Measurements from ENCODE around the gene MYH15.

Gene MYH15

DNA sequence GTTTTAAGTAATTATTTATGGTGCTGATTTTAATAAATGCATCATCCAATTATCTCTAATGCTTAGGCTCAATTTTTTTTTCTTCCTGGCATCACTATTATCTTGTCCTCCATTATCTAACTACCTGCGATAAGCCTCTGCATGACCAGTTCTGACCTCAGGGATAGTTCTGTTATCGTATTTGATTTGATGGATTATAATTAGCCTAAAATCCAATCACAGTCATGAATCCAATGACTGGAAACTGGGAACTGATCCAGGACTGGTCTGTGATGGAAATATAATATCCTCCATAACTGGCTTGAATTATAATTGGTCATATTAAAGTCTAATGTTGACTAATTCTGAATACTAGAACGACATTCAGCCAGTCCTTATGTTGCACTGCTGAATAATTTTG lies 1.1 kb downstream of the MYH15 start:
- no peak for DNase-seq

DNA sequence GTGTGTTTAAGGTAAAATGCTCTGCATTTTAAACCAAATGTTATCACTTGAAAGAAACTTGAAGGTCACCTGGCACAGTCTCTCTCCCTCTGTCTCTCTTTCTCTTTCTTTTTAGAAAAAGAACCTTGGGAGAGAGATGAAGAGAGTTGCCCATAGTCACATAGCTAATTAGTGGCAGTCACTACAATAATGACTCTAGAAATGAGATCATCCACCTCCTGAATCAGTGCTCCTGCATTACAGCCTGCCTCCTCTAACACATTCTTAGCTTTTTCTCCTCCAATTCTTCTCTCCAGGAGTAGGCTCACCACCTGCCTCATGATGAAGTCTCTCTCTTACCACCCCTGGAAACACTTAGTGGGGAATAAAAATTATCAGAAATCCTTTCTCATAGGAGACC lies 2.5 kb downstream of the MYH15 start:
- DNase-seq, result no peak

DNA sequence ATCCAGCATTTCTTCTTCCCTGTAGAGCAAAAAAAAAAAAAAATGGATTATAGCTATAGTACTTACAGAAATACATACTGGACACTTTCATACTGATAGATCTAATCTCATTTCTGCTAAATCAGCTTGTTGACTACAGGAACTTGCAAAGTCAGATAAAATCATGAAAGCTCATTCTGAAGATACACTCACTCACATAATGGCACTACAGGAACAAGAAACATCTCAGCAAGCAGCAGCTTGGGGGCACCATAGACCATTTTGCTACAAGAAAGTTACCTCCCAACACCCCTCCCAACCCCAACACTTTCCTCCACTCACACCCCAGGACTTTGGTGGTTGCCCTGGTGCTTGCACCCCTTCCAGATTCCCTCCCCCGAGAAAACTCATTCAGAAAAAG lies 4.6 kb downstream of the MYH15 start:
- no peak for DNase-seq

DNA sequence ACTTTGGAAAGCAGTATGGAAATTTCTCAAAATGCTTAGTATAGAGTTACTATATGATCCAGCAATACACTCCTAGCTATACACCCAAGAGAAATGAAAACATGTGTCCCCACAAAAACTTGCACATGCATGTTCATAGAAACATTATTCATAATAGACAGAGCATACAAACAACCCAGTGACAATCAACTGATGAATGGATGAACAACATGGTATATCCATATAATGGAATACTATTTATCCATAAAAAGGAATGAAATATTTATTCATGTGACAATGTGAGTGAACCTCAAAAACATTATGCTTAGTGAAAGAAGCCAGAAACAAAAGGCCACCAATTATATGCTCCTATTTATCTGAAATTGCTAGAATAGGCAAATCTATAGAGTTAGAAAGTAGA lies 6.7 kb downstream of the MYH15 start:
- DNase-seq, result no peak

DNA sequence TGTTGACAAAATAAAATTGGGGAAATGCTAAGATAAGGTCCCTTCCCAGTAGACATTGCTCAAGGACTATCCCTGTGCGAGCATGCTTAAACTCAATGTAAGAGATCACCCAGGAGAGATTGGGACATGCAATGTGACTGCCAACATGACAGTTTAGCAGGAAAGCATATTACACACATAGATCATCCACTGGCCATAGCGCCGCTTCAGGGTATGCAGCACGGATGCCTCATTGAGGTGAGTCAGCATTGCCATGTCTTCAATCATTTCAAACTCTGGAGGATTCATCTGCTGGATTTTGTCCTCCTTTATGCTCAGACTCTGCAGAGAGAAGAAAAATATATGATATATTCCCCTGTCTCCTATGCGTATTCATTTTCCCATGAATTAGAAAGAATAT lies 8.9 kb downstream of the MYH15 start:
- DNase-seq, result no peak

DNA sequence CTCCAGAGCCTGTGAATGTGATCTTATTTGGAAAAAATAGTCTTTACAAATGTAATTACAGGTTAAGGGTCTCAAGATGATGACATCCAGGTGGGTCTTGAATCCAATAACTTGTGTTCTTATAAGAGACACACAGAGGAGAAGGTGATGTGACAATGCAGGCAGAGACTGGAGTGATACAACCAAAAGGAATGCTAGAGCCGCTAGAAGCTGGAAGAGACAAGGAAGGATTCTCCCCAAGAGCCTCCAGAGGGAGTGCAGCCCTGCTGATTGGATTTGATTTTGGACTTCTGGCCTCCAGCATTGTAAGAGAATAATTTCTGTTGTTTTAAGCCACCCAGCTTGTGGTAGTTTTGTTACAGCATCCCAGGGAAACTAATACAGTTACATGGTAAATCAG lies 9.7 kb downstream of the MYH15 start:
- DNase-seq, result no peak

DNA sequence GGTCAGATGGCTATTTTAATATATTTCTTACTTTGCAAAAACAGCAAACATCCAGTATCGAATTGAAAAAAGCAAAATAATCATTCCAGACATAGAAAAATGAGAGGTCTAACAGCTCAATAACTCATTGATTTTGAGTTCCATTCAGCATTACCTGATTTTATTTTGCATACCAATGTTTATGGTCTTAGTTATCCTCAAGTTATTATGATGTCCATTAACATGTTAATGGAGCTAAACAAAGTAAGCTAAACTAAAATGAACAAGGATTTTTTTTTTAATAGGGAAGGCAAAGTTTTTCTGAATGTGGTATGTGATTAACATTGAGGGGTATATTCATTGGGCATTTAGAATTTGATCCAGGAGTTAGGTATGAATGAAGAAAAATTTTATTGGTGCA lies 13.1 kb downstream of the MYH15 start:
- DNase-seq, result no peak

DNA sequence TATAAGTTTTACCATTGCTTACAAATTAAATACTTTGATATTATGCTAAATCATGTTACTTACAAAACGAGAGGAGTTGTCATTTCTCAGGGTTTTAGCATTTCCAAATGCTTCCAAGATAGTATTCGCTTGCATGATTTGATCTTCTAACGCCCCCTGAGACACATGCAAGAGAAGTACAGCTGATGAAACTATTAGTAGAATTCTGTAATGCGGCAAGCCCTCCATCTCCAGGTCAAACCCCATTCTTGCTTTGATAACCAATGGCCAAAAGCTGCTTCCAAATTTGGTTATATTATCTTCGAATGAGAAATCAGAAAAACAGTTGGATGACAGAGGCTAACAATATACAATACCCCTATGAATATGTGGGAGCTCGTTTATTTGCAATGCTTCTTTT lies 14.7 kb downstream of the MYH15 start:
- no peak for DNase-seq

DNA sequence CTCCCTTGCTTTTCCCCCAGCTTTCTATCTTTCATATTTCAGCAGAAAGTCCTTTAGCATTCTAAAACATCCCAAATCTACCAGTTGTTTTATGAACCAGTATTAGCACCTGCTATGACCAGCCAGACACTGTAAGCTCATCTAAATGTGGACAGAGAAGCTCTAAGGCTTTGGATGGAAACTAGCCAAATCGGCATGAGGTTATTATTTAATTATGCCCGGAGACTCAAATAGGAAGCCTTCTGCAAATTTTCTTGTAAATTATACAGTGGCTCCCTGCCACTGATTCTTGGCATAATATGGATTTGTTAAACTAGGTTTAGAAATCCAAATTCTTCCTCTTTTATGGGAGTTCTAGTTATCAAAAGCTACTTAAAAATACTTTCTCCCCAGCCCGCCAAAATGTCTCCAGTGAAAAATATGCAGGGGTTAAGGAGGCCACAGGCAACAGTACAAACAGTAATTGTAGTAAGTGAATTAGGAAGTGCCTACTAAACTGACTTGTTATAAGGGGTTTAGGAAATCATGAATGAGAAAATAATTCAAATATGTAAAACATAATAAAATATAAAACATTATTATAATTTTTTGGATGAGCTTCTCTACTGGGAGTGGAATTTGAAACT lies 15.4 kb downstream of the MYH15 start:
- no peak for DNase-seq

DNA sequence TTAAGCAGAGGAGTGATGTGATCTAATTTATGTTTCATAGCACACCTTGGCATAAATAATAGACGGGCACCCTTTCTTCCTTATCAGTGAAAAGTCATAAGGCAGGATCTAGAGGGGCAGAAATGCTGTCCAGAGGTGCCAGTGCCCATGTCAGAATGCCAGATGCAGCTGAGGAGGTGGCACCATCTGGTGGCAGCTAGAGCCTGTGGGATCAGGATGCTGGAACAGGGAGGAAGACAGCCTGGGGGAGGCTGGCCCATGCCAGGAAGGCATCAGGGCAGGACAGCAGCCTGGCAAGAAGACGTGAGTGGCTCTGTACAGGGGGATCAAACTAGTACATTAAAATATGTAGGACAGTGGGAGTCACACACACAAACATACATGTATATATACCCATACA lies 16.5 kb downstream of the MYH15 start:
- no peak for DNase-seq

DNA sequence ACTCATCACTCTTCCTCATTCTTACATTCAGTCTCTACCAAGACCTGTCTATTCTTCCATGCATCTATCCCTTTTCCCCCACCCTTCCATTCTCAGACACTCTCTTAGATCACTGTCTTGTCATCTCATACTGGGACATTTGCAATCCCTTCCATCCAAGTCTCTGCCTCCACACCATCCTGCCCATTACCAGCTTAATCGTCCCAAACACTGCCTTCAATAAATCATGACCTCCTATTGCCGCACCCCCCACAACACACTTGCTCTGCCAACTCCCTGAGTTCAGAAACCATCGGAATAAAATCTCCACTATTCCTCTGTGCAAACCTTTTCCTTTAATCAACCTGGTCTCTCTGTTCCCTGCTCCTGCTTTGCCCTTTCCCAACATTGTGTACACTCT lies 18.9 kb downstream of the MYH15 start:
- no peak for DNase-seq

DNA sequence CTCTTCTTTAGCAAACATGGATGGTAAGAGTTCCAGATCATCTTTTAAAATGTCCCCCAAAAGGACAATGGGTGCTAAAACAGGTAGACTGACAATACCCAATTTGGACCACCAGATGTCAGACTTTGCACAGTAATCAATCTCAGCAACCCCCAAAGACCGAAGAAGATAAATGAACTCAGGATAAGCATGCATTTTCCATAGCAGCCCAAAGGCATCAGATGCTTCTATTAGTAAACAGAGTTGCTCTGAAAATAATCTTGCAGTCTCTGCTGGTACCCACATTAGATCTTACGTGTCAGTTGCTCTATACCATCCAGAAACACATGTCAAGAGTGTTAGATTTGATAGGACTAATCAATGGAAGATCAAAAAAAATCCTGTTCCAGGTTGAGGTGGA lies 20.6 kb downstream of the MYH15 start:
- peak; percentile 32 to 75 for DNase-seq

DNA sequence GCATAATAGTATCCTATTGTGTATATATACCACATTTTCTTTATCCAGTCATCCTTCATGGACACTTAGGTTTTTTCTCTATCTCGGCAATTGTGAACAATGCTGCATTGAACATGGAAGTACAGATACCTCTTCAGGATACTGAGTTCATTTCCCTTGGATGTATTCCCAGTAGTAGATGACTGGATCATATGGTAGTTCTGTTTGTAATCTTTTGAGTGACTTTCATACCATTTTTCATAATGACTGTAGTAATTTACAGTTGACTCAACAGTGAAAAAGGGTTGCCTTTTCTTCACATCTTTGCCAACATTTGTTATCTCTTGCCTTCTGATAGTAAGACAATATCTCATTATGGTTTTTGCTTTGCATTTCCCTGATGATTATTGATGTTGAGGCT lies 21.8 kb downstream of the MYH15 start:
- no peak for DNase-seq

DNA sequence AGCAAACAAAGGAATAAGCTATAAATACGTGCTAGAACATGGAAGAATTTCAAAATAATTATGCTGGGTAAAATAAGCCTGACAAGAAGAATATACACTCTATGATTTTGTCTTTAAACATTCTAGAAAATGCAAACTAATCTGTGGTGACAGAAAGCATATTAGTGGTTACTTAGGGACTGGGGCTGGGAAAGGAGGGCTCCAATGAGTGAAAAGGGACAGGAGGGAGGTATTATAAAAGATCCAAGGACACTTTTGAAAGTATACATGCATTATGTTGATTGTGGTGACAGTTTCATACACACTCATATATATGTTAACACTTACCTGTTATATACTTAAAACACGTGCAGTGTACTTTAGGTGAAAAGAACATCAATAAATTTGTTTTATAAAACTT lies 23.0 kb downstream of the MYH15 start:
- no peak for DNase-seq

DNA sequence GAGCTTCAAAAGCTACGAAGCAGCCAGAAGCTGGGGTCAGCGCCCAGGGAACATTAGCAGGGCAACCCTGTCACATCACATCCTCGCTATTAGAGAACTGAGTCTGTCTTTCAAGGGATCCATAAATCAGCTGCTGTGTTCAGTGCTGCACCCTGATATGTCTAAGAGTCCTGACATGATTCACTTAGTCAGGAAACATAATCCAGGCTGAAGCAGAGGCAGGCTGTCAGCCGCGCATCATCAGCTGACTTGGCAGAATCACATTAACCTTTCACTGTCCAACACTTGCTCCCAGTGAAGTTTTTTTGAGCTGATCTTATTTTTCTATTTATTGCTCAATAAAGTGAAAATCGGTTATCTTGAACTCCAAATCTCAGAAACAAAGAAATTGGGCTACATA lies 23.5 kb downstream of the MYH15 start:
- DNase-seq, result no peak

DNA sequence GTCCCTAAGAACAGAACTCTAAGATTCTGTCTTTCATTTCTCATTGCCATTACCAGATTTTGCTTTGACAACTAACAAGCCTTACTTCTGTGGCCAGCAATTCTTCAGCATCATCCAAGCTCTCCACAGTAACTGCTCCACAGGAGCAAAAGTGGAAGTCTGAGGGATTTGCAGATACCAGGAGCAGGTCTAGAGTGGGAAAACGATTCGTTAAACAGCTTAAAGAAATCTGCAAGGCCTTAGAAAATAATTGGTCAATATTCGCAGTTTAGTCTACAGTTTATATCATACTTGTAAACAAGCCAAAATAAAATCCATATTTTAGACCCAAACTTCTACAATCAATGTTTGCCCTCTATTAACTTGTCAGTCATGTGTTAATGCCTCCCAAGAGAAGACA lies 24.1 kb downstream of the MYH15 start:
- DNase-seq, result no peak

DNA sequence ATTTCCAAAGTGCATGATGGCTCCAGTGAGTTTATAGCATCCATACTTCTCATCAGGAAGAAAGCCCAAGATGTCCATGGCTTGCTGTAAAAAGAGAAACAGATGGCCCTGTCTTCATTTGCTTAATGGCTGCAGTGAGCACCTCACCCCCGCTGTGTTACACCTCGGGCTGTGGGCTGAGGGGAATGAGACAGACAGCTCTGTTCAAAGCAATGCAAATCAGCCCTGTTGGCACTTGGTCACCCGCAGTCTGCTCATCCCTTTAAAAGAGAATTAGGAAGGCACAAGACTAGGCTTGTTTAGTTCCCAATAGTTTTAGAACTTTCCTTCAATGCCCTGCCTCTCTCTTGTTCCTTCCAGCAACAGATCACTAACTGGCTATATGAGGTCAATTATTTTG lies 25.2 kb downstream of the MYH15 start:
- DNase-seq, result no peak

DNA sequence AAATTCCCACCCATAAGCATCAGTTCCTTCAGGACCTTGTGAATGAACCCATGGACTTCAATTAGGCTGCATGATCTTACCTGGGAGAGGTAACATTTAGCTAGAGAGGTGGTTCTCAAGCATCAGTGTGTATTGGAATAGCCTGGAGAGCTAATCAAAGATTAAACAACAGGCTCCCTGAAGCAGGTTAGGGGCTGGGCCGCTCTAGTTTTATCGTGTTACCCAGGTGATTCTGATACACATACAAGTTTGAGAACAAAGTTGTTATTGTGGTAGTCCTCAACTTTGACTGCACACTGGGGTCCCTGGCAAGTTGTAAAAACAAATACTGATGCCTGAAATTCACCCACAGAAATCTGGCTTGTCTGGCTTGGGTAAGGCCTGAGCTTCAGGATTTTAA lies 31.2 kb downstream of the MYH15 start:
- DNase-seq, result no peak

DNA sequence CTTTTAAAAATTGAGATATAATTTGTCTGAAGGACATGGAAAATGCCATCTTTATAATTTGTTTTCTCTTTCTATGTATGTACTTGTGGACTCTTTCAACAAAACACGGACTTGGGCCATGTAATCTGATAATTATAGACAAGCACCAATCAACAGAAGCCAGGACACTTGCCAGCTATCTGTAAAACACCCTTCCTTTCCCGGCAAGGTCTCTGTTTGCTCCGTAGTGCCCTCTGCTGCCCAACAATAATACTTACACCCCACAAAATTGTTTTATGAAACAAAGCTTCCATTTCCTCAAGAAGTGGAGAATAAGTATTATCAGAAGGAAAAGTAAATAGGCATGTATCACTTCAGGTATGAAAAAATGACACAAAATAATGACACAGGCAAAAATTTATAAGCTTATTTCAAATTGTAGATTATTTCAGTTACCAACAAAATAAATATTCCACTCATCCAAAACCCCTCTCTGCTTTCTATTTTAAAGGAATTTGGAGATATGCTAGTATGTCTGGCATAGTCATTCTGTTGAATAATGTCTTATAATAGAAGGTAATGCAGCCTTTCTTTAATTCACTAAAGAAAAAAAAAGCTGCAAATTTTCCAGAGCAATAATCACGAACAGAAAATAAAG lies 32.8 kb downstream of the MYH15 start:
- DNase-seq, result peak; percentile 47 to 80

DNA sequence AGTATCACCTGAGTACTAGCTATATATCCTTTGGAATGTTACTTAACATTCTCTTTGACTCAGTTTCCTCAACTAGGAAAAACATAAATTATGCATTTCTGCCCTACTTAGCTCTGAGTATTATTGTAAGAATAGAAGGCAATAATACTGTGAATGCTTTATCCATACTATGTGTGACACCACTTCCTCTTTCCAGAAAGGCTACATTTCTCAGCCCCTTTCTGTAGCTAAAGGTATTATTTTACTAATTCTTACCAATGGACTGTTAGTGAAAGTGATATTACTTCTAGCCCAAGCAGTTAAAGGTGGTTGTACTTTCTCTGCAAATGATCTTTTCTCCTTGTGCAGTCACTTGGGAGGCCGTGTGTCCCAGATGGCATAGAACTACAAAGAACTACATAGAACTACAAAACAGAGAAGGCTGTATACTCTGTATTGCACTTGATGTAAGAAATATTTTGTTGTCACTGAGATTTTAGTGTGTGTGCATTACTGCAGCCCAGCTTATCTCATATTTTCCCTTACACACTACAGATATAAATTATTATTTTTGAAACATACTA lies 35.1 kb downstream of the MYH15 start:
- DNase-seq, result no peak

DNA sequence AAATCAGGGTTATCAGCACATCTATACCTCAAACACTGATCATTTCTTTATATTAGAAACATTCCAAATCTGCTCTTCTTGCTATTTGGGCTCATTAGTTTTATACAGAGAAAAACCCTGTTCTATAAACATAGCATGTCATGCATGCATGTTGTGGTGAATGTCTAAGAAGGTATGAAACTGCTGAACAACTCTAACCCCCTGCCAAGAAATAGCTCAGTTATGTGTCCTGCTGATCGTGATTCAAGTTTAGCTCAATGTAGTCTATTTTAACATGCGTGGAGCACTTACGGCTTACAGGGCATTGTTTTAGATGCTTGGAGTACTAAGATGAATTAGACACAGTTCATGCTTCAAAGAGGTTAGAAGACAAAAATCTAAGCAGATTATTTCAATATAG lies 35.8 kb downstream of the MYH15 start:
- no peak for DNase-seq

DNA sequence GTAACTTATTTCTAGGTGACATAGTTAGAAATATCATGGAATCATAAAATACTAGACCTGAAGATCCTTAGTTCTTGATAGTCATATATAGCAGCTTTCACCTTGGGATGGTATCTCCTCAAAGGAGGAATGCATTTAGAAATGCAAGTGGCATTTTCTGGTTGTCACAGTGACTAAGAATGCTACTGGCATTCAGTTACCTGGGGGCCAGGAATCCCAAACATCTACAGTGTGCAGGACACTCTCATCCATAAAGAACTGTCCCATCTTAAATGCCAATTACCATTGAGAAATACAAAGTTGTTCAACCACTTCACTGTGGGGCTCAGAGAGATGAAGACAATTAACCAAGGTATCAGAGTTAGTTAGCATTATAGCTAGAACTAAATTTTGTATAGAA lies 36.7 kb downstream of the MYH15 start:
- DNase-seq, result no peak

DNA sequence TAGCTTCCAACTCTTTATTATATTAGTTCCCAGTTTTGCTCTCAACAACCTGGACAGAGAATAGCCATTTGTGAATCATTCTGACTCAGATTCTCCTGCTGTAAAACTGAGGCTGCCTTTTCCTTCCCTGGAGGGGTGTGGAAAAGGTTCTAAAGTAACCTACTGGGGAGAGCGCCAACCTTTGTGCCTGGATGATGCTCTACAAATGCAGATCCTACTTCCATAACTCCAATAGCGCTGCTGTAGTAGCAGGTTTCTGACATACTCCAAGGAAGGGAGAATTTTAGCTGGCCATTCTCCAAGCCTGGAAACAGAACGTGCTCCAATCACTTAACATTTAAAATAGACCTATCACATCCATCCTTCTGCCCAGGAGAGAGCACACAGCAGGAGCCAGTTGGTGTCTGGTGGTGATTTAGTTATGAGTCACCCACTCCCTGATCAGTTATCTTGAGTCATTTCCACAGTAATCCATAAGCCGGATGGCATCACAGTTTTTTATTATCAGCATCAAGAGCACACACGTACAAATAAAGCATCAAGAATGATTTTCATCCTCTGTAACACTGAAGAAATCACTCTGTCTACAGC lies 38.3 kb downstream of the MYH15 start:
- no peak for DNase-seq

DNA sequence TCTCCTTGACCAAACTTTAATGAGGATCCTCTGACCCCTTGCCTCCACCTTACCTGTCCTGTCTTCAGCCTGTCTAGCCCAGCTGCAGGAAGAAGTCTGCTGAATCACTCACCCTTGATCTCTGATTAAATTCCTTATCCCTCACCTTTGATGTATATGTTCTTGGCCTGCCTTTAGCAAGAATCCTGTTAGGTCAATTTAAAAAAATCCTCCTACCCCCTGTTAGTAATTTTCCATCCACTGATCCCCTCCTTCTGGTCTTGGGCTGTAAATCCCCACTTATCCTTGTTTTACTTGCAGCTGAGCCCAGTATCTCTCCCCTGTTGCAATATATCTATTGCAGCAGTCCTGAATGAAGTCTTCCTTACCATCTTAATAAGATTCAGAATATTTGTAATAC lies 39.0 kb downstream of the MYH15 start:
- no peak for DNase-seq

DNA sequence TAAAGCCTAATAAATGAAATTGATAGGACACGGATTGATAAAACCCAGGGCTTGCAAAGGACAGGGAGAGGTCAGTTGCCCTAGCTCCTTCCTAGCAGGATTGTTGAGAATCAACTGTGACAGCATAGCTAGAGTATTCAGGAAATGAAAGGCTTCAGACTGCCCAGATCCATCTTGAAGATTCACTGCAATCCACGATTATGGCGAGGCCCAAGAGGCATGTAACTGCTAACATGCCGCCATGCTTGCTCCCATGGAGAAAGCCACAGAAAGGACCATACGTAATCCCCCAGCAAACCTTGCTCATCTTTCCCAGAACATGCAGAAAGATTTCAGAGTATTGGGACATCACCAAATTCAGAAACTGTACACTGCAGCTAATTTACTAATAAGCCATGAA lies 41.3 kb downstream of the MYH15 start:
- no peak for DNase-seq
